Astrocyte (in vitro differentiated cells and primary cell): Measurements from ENCODE around the gene SGCD.

ENCODE experiments used
- CTCF ChIP-seq: IDR thresholded peaks from 2 replicates; pipeline ENCODE4 v1.5.1; 2011; ENCODE audit warnings: low read depth, mild to moderate bottlenecking, inconsistent platforms, low read length, moderate library complexity; ENCODE audit not compliant: insufficient read depth
- EZH2 ChIP-seq: IDR thresholded peaks from 2 replicates; pipeline ENCODE4 v1.6.1; 2012; ENCODE audit warnings: mild to moderate bottlenecking, low read length, inconsistent platforms; ENCODE audit not compliant: insufficient read depth

GRCh38 chr5:156597276-156597675, 270.3 kb downstream of the SGCD start:
- TF ChIP-seq CTCF: no peak
- no peak for TF ChIP-seq EZH2
